CD4-positive, alpha-beta T cell (primary cell): ENCODE data around the gene LY6G6D. TPM values are rescaled to one million over a fixed set of nuclear protein-coding genes. Genes with fewer than 3 reads are reported as not detected.

Source experiments
- ATAC-seq: fragments of 200-7000 bp; cut with Tn5 transposase; one replicate; pipeline ENCODE4 v1.10.0; 2022; ENCODE audit warnings: mild to moderate bottlenecking; ENCODE audit not compliant: poor library complexity
- CTCF ChIA-PET: fragments of 350-600 bp; sonication (Branson Sonifier 250); formaldehyde crosslinking; loops from one replicate; lab custom pipeline; 2021; ENCODE audit warnings: antibody characterized with exemption, inconsistent platforms; lab: Charles Lee
- POLR2A ChIA-PET: fragments of 350-600 bp; sonication (Branson Sonifier 250); formaldehyde crosslinking; loops from one replicate; lab custom pipeline; 2021; ENCODE audit warnings: antibody characterized with exemption, inconsistent platforms; lab: Charles Lee
- DNase-seq, 14 experiments: peaks; one replicate each; pipeline ENCODE4 v3.0.0-alpha.2; 2013 to 2020; ENCODE audit warnings: mixed read lengths in 2 of 14
- H3K27ac ChIP-seq, 2 donors: one replicate each; pipeline versions ENCODE4 v1.5.1 to v1.7.0; 2013; ENCODE audit warnings: low read length in 2 of 2, low read depth in 1 of 2, mild to moderate bottlenecking in 1 of 2
- H3K27me3 ChIP-seq, 2 experiments: 1 replicate in 1 of 2; 2 replicates in 1 of 2; pipeline versions ENCODE4 v1.6.1 to v1.7.0; 2013; ENCODE audit warnings: low read length in 2 of 2, control low read depth in 1 of 2, mild to moderate bottlenecking in 1 of 2, moderate library complexity in 1 of 2; ENCODE audit not compliant: insufficient read depth in 2 of 2, control insufficient read depth in 1 of 2
- H3K36me3 ChIP-seq: one replicate; pipeline ENCODE4 v1.6.1; 2013; ENCODE audit warnings: low read length, control low read depth; ENCODE audit not compliant: insufficient read depth
- H3K4me1 ChIP-seq: one replicate; pipeline ENCODE4 v1.6.1; 2013; ENCODE audit warnings: low read length, control low read depth; ENCODE audit not compliant: insufficient read depth
- H3K4me3 ChIP-seq: one replicate; pipeline ENCODE4 v1.5.1; 2013; ENCODE audit warnings: mild to moderate bottlenecking, low read length, moderate library complexity
- H3K9me3 ChIP-seq, 2 experiments: 1 replicate in 1 of 2; 2 replicates in 1 of 2; pipeline versions ENCODE4 v1.6.1 to v1.7.0; 2013; ENCODE audit warnings: low read length in 2 of 2, mild to moderate bottlenecking in 2 of 2, control low read depth in 1 of 2, moderate library complexity in 1 of 2; ENCODE audit not compliant: control insufficient read depth in 1 of 2, insufficient read depth in 1 of 2
- H3K27ac Mint-ChIP-seq: one replicate; pipeline ENCODE4 v1.8.0; 2020; ENCODE audit warnings: mixed read lengths
- H3K27me3 Mint-ChIP-seq: one replicate; pipeline ENCODE4 v1.8.0; 2021; ENCODE audit warnings: mixed read lengths
- H3K36me3 Mint-ChIP-seq: one replicate; pipeline ENCODE4 v1.8.0; 2021; ENCODE audit warnings: low read depth, mixed read lengths
- H3K4me1 Mint-ChIP-seq: one replicate; pipeline ENCODE4 v1.8.0; 2021; ENCODE audit warnings: low read depth, mixed read lengths
- H3K4me3 Mint-ChIP-seq: one replicate; pipeline ENCODE4 v1.8.0; 2020; ENCODE audit warnings: mild to moderate bottlenecking, mixed read lengths
- H3K9me3 Mint-ChIP-seq: one replicate; pipeline ENCODE4 v1.8.0; 2020; ENCODE audit warnings: mixed read lengths
- CTCF ChIP-seq: fragments of 200-600 bp; IDR thresholded peaks from one replicate; pipeline ENCODE4 v1.8.0; 2022; ENCODE audit warnings: antibody characterized with exemption, mild to moderate bottlenecking
- intact Hi-C, 2 experiments: fragments of 100-400 bp; cut with DNase I in 1 of 2; cut with micrococcal nuclease in 1 of 2; formaldehyde crosslinking; loops; one replicate each; pipeline versions ENCODE4 v1.15.1 to v1.9.0; 2023 to 2025; cut with DNase I, micrococcal nuclease
- total RNA-seq, 174 experiments: library from RNA in 2 of 174; stranded (reverse) in 2 of 174; gene quantifications; one replicate each; pipeline ENCODE4 v1.2.3 and lab custom pipeline; 2021 to 2026

LY6G6D gene
- total RNA-seq, 2 experiments from 2014 or later, result not detected

DNA sequence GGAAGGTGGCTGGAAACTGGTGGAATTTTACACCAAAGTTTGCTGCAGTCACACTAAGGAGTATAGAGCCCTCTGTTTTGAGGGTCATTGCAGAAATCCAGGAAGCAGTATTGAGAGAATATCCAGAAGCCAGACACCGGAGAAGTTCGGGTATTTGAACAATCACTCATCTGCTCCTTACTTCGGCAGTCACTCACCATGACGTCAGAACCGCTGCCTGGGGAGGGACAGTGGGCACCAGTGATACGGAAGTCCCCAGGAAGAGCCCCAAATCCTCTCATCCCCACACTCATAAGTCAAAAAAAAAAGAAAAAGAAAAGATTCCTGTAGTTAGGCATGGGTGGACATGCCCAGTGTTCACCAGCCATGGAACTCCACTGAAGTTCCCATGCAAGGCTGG, 38.2 kb upstream of the LY6G6D start:
- DNase-seq (no peak), ATAC-seq (no peak)
- H3K4me1 Mint-ChIP-seq, result peaks cover 19% of the 10 kb centered on the region
- no peak overlapping the region for H3K4me3 Mint-ChIP-seq
- H3K36me3 Mint-ChIP-seq, result peaks cover 32% of the 10 kb centered on the region
- ChIA-PET CTCF (no interaction called here), POLR2A (no interaction called here)
- Histone ChIP-seq H3K4me3 (no peak overlapping the region), H3K27me3 (no peaks in the 10 kb centered on the region), H3K27ac (no peak overlapping the region), H3K36me3 (peaks cover 14% of the 10 kb centered on the region), H3K9me3 (no peaks in the 10 kb centered on the region), H3K4me1 (peaks cover 19% of the 10 kb centered on the region)
- intact Hi-C loops, result no loop called here
- TF ChIP-seq CTCF, result no peak
- H3K27me3 Mint-ChIP-seq, result no peaks in the 10 kb centered on the region
- no peaks in the 10 kb centered on the region for H3K9me3 Mint-ChIP-seq
- H3K27ac Mint-ChIP-seq, result no peak overlapping the region

DNA sequence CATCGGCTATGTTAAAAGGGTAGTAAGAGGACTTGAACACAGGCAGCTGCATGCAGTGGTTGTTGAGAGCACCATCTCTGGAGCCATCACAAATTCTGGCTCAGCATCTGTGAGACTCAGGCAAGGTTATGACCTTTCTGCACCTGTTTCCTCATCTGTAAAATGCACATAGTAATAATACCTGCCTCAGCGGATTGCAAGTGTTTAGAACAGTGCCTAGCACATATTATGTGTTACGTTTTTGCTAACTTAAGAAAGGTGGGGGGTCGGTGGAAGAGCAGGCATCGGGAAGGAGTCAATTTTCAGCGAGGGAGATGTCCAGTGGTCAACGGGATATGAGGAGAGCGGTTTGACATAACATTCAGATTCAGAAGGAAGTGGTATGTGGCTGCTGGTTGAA, 37.2 kb upstream of the LY6G6D start:
- TF ChIP-seq CTCF, result no peak
- H3K27ac ChIP-seq, result no peak overlapping the region
- Mint-ChIP-seq H3K4me1 (peaks cover 19% of the 10 kb centered on the region), H3K36me3 (peaks cover 22% of the 10 kb centered on the region), H3K9me3 (no peaks in the 10 kb centered on the region), H3K27ac (no peak overlapping the region), H3K4me3 (peak overlapping the region; percentile 49), H3K27me3 (no peaks in the 10 kb centered on the region)
- H3K4me1 ChIP-seq, result peaks cover 21% of the 10 kb centered on the region
- H3K9me3 ChIP-seq, result no peaks in the 10 kb centered on the region
- H3K36me3 ChIP-seq, result peaks cover 4% of the 10 kb centered on the region
- POLR2A ChIA-PET, result interaction anchor here (1.7 kb wide), 1 partner anchor 13 kb away, joined by 5 read pairs; the partner anchor contains the start of gene GPANK1
- no peak for DNase-seq
- no peak overlapping the region for H3K4me3 ChIP-seq
- CTCF ChIA-PET, result interaction anchor here (0.8 kb wide), 1 partner anchor 92 kb away, joined by 3 read pairs; no protein-coding TSS in a partner anchor
- H3K27me3 ChIP-seq, result no peaks in the 10 kb centered on the region
- no peak for ATAC-seq
- intact Hi-C loops, result no loop called here

DNA sequence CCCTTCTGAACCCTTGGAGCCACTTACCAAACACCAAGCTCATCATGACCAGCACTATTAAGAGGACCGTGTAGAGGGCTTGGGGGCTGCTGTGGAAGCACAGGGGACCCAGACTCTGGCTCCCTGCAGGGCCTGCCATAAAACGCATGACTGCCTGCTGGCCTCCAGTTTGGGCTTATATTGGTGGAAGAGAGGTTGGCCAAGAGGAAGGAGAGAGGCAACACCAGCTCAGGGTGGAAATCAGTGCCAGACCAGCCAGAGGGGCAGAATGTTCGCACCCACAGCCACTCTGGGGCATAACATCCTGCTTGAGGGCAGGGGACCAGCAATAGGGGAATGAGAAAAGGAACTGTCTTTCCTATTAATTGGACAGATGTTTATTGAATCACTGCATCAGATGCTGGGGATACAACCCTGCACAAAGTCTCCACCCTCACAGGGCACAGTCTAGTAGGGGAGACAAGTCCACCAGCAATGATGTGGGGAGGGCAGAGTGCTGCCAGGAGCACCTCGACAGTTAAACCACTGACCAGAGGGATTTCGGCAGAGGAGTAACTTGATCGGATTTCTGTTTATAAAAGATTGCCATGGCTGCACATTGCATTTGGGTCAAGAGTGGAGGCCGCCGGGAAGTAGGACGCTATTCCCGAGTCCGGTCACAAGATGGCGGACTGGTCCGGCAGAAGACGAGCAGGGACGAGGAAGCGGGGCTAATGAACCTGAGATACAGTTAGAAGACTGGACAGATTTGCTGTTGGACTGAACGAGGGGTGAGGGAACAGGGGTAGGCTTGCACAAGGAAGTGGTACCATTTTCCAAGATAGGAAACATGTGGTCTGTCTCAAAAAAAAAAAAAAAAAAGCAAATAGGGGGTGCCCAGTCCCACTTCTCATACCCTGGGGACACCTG, 34.7 kb upstream of the LY6G6D start, which contains the start of gene LY6G5C:
TSS of gene LY6G5C (minus strand) at position 842 of the 909 bp plus-strand sequence. CDS start at position 148, 694 bp downstream.
- H3K4me3 ChIP-seq, result peak within 1 kb of the TSS; percentile 79
- H3K27ac ChIP-seq, result peak within 1 kb of the TSS in 1 of 2 donors; percentile 44
- no peaks in the 10 kb centered on the region for H3K27me3 ChIP-seq
- H3K4me1 ChIP-seq, result peaks cover 21% of the 10 kb centered on the region
- Mint-ChIP-seq H3K4me3 (peak within 1 kb of the TSS; percentile 87), H3K27ac (peak within 1 kb of the TSS; percentile 35), H3K9me3 (no peaks in the 10 kb centered on the region), H3K4me1 (peaks cover 19% of the 10 kb centered on the region), H3K36me3 (peaks cover 7% of the 10 kb centered on the region), H3K27me3 (no peaks in the 10 kb centered on the region)
- no peaks in the 10 kb centered on the region for H3K36me3 ChIP-seq
- DNase-seq (peak in 13 of 14 experiments; percentile 45 to 83 (median 61)), ATAC-seq (peak; percentile 63)
- intact Hi-C loops, result loop anchor here (1.0 to 5.0 kb wide), 5 partner anchors 48 to 272 kb away; partner anchors contain the start of gene DDAH2 (in 1 of the 2)
- no peaks in the 10 kb centered on the region for H3K9me3 ChIP-seq
- TF ChIP-seq CTCF, result peak; percentile 71
- ChIA-PET POLR2A (interaction anchor here (0.6 to 1.9 kb wide), 8 partner anchors 14 to 515 kb away, joined by 3 to 12 read pairs (median 4); partner anchors contain the start of genes ABHD16A, EHMT2, GPANK1 and HSPA1B), CTCF (interaction anchor here (0.7 to 1.4 kb wide), 6 partner anchors 14 to 149 kb away, joined by 3 to 10 read pairs (median 4); partner anchors contain the start of gene ABHD16A)
